SK-N-SH treated with all-trans-retinoic acid at 6 μM for 48 hours (cell line): ENCODE results near the gene VPS13D.

Source experiments
- ARNTL ChIP-seq: fragments of 450-650 bp; formaldehyde crosslinking; IDR thresholded peaks from 2 replicates; pipeline ENCODE4 v1.5.0; 2020; ENCODE audit warnings: low read depth, mild to moderate bottlenecking, moderate library complexity, borderline replicate concordance
- PATZ1 ChIP-seq: fragments of 250-450 bp; sonication (Bioruptor Pico); IDR thresholded peaks from 2 replicates; pipeline ENCODE4 v1.8.0; 2020; ENCODE audit warnings: mild to moderate bottlenecking, moderate library complexity, borderline replicate concordance
- ZFP30 ChIP-seq: fragments of 450-650 bp; formaldehyde crosslinking; IDR thresholded peaks from 2 replicates; pipeline ENCODE4 v1.5.0; 2022; ENCODE audit warnings: mild to moderate bottlenecking, moderate library complexity
- ZNF565 ChIP-seq: fragments of 450-650 bp; formaldehyde crosslinking; conservative IDR thresholded peaks from 2 replicates; pipeline ENCODE4 v1.5.0; 2020; ENCODE audit warnings: low read depth, mild to moderate bottlenecking, moderate library complexity
- ZNF8 ChIP-seq: fragments of 450-650 bp; formaldehyde crosslinking; IDR thresholded peaks from 2 replicates; pipeline ENCODE4 v1.5.0; 2020; ENCODE audit warnings: mild to moderate bottlenecking, moderate library complexity

- TF ChIP-seq ZNF565 (CRISPR knock-in tag) (no peak), ARNTL (CRISPR knock-in tag) (no peak), ZNF8 (no peak), PATZ1 (CRISPR knock-in tag) (no peak), ZFP30 (CRISPR knock-in tag) (no peak)
These were observed 22.9 kb upstream of the VPS13D start for GRCh38 chr1:12206792-12207424.
